HepG2 (cell line): ENCODE results near the gene FLRT3. TPM values are rescaled to one million over a fixed set of nuclear protein-coding genes. Genes with fewer than 3 reads are reported as not detected.

Experiments
- ATAC-seq: fragments of 200-7000 bp; cut with Tn5 transposase; 3 replicates; pipeline ENCODE4 v1.9.1; 2020; ENCODE audit warnings: mild to moderate bottlenecking, moderate library complexity
- BruUV-seq: library from RNA; stranded (reverse); fragments of 400-500 nt; replicated peaks from 2 replicates; lab custom pipeline; 2021; lab: Mats Ljungman, UMichigan
- CTCF ChIA-PET: fragments of 300-600 bp; formaldehyde crosslinking; extraction: SDS; loops from one replicate; lab custom pipeline; 2021; ENCODE audit warnings: low total read pairs, inconsistent platforms, low intra/inter-chr PET ratio; lab: Yijun Ruan, JAX
- POLR2A ChIA-PET: fragments of 350-600 bp; sonication (Branson Sonifier 250); formaldehyde crosslinking; loops from one replicate; lab custom pipeline; 2020; ENCODE audit warnings: antibody characterized with exemption, inconsistent platforms; lab: Yijun Ruan, JAX
- DNase-seq: peaks from one replicate; pipeline ENCODE4 v3.0.0-alpha.2; 2015; ENCODE audit warnings: low spot score
- FAIRE-seq: peaks from 3 replicates; lab custom pipeline; 2011; peaks lifted over from hg19 to GRCh38; lab: Jason Lieb, UNC
- H2AFZ ChIP-seq: one replicate; pipeline ENCODE4 v1.6.1; 2011; ENCODE audit warnings: low read length, inconsistent platforms
- H3K27ac ChIP-seq: fragments of 300-600 bp; 3 replicates; pipeline ENCODE4 v1.8.0; 2011; ENCODE audit warnings: mixed run types, mild to moderate bottlenecking, mixed read lengths, low read length, inconsistent platforms; ENCODE audit not compliant: insufficient read depth; ENCODE audit errors: extremely low read length
- H3K27me3 ChIP-seq, 2 experiments: fragments of 200-600 bp in 1 of 2; 2 replicates in 1 of 2; 3 replicates in 1 of 2; pipeline versions ENCODE4 v1.6.0 to v1.8.0; 2011; ENCODE audit warnings: low read length in 2 of 2, mild to moderate bottlenecking in 2 of 2, moderate library complexity in 2 of 2, inconsistent platforms in 1 of 2; ENCODE audit not compliant: insufficient read depth in 2 of 2, control insufficient read depth in 1 of 2
- H3K36me3 ChIP-seq, 2 experiments: fragments of 200-600 bp in 1 of 2; replicated peaks in 1 of 2; 2 replicates in 1 of 2; 3 replicates in 1 of 2; pipeline versions ENCODE4 v1.5.1 to v1.8.0; 2011; ENCODE audit warnings: low read length in 2 of 2, inconsistent platforms in 1 of 2; ENCODE audit not compliant: insufficient read depth in 2 of 2, control insufficient read depth in 1 of 2
- H3K4me1 ChIP-seq: 2 replicates; pipeline ENCODE4 v1.5.1; 2012; ENCODE audit warnings: low read length, inconsistent platforms; ENCODE audit not compliant: insufficient read depth
- H3K4me2 ChIP-seq: 2 replicates; pipeline ENCODE4 v1.6.0; 2011; ENCODE audit warnings: low read depth, low read length, inconsistent platforms
- H3K4me3 ChIP-seq, 3 experiments: fragments of 200-600 bp in 1 of 3; sonication (generic), shearing (Covaris generic) in 1 of 3; replicated peaks in 1 of 3; 2 replicates each; pipeline ENCODE4 v1.5.1; 2011 to 2016; ENCODE audit warnings: low read length in 3 of 3, inconsistent platforms in 2 of 3, low read depth in 2 of 3, mild to moderate bottlenecking in 2 of 3, control low read depth in 1 of 3, mixed read lengths in 1 of 3; ENCODE audit not compliant: insufficient read depth in 1 of 3
- H3K79me2 ChIP-seq: one replicate; pipeline ENCODE4 v1.6.1; 2011; ENCODE audit warnings: low read length, inconsistent platforms; ENCODE audit not compliant: insufficient read depth
- H3K9ac ChIP-seq: 2 replicates; pipeline ENCODE4 v1.6.0; 2011; ENCODE audit warnings: mild to moderate bottlenecking, low read depth, low read length, inconsistent platforms; ENCODE audit not compliant: insufficient read depth
- H3K9me3 ChIP-seq: 2 replicates; pipeline ENCODE4 v1.5.1; 2012; ENCODE audit warnings: mild to moderate bottlenecking, low read length
- H4K20me1 ChIP-seq: 2 replicates; pipeline ENCODE4 v1.6.0; 2011; ENCODE audit warnings: inconsistent platforms, mild to moderate bottlenecking, low read length, moderate library complexity; ENCODE audit not compliant: insufficient read depth
- KDM3A ChIP-seq: IDR thresholded peaks from 2 replicates; pipeline ENCODE4 v1.6.1; 2018; ENCODE audit warnings: low read depth, missing compliant biosample characterization
- NR2F6 ChIP-seq, 2 experiments: IDR thresholded peaks; 2 replicates each; pipeline ENCODE4 v1.6.1; 2016; ENCODE audit warnings: antibody characterized with exemption in 1 of 2, mild to moderate bottlenecking in 1 of 2
- SMYD3 ChIP-seq: sonication (generic); formaldehyde crosslinking; IDR thresholded peaks from 2 replicates; pipeline ENCODE4 v1.8.1; 2023; ENCODE audit warnings: mild to moderate bottlenecking, missing genetic modification reagents
- SOX13 ChIP-seq, 3 experiments: fragments of 450-650 bp in 1 of 3; sonication (generic) in 1 of 3; formaldehyde crosslinking in 1 of 3; IDR thresholded peaks in 2 of 3; conservative IDR thresholded peaks in 1 of 3; 2 replicates each; pipeline versions ENCODE4 v1.5.0 to v1.6.1; 2016 to 2020; ENCODE audit warnings: antibody characterized with exemption in 1 of 3, mild to moderate bottlenecking in 1 of 3, missing compliant biosample characterization in 1 of 3, missing genetic modification reagents in 1 of 3, moderate library complexity in 1 of 3
- ZBTB38 ChIP-seq: sonication (generic); formaldehyde crosslinking; IDR thresholded peaks from 2 replicates; pipeline ENCODE4 v1.5.1; 2020; ENCODE audit warnings: mild to moderate bottlenecking, missing genetic modification reagents
- ZEB1 ChIP-seq: IDR thresholded peaks from 2 replicates; pipeline ENCODE4 v1.6.1; 2012; ENCODE audit warnings: mild to moderate bottlenecking, low read depth, inconsistent platforms; ENCODE audit not compliant: insufficient replicate concordance
- ZMAT3 ChIP-seq: sonication (generic); formaldehyde crosslinking; conservative IDR thresholded peaks from 2 replicates; pipeline ENCODE4 v1.7.0; 2021; ENCODE audit warnings: missing genetic modification reagents
- ZNF562 ChIP-seq: sonication (generic); formaldehyde crosslinking; IDR thresholded peaks from 2 replicates; pipeline ENCODE4 v1.8.0; 2022; ENCODE audit warnings: missing genetic modification reagents, borderline replicate concordance
- WGBS: methylation state at CpG from one replicate; pipeline ENCODE4 v1.1.6; 2017; ENCODE audit warnings: low lambda C conversion rate; 5-methylcytosine and 5-hydroxymethylcytosine counted together
- in situ Hi-C: cut with HindIII; loops from 2 replicates; pipeline ENCODE4 v1.10.0; 2017; ENCODE audit warnings: low pct_unique_long_range_greater_than_20kb; ENCODE audit not compliant: extremely low pct_ligation_motif_present
- intact Hi-C: fragments of 100-400 bp; cut with micrococcal nuclease; formaldehyde crosslinking; loops from one replicate; pipeline ENCODE4 v1.10.0; 2022; ENCODE audit not compliant: unreplicated experiment
- polyA plus RNA-seq, 8 experiments: library from polyadenylated mRNA; depleted of rRNA in 3 of 8; stranded (reverse) in 7 of 8; unstranded in 1 of 8; fragments of >200 nt; fragmentation: Illumina TruSeq in 4 of 8; extraction: Trizol in 4 of 8; gene quantifications; 2 replicates each; pipeline versions ENCODE4 v1.2.1 to v1.2.3, GENCODE V29; 2011 to 2016; ENCODE audit warnings: low read depth in 4 of 8, missing spikeins in 1 of 8, mixed read lengths in 1 of 8; ENCODE audit not compliant: insufficient read depth in 1 of 8
- total RNA-seq, 5 experiments: library from RNA; depleted of rRNA; stranded (reverse); fragments of >200 nt; fragmentation: Illumina TruSeq; extraction: Trizol; gene quantifications; 2 replicates each; pipeline ENCODE4 v1.2.3, GENCODE V29; 2016; ENCODE audit warnings: low read depth in 1 of 5
- TF ChIP-seq, protein P1 (sequence below): sonication (generic); formaldehyde crosslinking; IDR thresholded peaks from 2 replicates; pipeline ENCODE4 v1.5.1; 2020; ENCODE audit warnings: missing genetic modification reagents, mild to moderate bottlenecking, borderline replicate concordance

Gene FLRT3
- total and polyA plus RNA-seq, 2 of the 13 experiments (the other 11 are each of a cell fraction or from before 2014, with no cell fraction given): 0.44 to 5.3 TPM

DNA sequence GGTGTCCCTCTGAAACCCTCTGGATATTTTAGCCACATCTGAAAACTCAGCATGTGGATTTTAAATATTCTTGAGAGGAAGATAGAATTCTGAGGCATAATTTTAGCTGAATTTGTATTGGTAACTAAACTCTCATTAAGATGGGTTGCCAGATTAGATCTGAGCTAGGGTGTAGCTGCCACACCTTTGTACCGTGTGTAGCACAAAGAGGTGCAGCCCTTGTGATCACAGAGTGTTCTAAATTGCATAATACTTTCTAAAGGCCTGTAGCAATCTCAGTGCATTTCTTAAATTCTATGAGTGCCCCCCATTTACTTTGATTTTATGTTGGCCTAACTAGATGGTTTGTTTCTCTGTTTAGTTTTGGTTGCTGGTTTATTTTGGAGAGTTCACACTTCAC is 53.0 kb downstream of the FLRT3 start:
- Histone ChIP-seq H3K9ac (no peak overlapping the region), H2AFZ (no peak overlapping the region), H3K79me2 (no peaks in the 10 kb centered on the region), H3K27me3 (no peaks in the 10 kb centered on the region), H3K4me3 (no peak overlapping the region), H3K36me3 (no peaks in the 10 kb centered on the region), H3K9me3 (no peaks in the 10 kb centered on the region; the same call in 1 of the 2 replicates), H3K4me2 (no peak overlapping the region), H4K20me1 (no peaks in the 10 kb centered on the region), H3K27ac (no peak overlapping the region), H3K4me1 (no peaks in the 10 kb centered on the region)
- TF ChIP-seq ZMAT3 (CRISPR knock-in tag) (no peak), KDM3A (no peak), SMYD3 (CRISPR knock-in tag) (no peak), NR2F6 (IDR thresholded peaks at IDR 0.05) (no peak), NR2F6 (CRISPR knock-in tag; IDR thresholded peaks at IDR 0.05) (no peak), ZBTB38 (CRISPR knock-in tag) (no peak), SOX13 (IDR thresholded peaks at IDR 0.05) (no peak), SOX13 (CRISPR knock-in tag; conservative IDR thresholded peaks at IDR 0.05 in 1 of 2, IDR thresholded peaks at IDR 0.05 in 1 of 2) (no peak), ZEB1 (no peak), ZNF562 (no peak)
- TF ChIP-seq, protein P1, sequence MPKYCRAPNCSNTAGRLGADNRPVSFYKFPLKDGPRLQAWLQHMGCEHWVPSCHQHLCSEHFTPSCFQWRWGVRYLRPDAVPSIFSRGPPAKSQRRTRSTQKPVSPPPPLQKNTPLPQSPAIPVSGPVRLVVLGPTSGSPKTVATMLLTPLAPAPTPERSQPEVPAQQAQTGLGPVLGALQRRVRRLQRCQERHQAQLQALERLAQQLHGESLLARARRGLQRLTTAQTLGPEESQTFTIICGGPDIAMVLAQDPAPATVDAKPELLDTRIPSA (CRISPR knock-in tag): no peak
- WGBS: 5% methylated on average over 1 of the region's 1 CpG
- in situ Hi-C loops (no loop called here), intact Hi-C loops (no loop called here)
- BruUV-seq: no TSS peak
- no peak for FAIRE-seq
- ATAC-seq: no peak
- ChIA-PET CTCF (no interaction called here), POLR2A (no interaction called here)
- no peak for DNase-seq
